AG09309 (cell line): ENCODE measurements around the gene SLC12A8.

Experiments used
- DNase-seq: peaks from one replicate; pipeline ENCODE4 v3.0.0-alpha.2; 2010; ENCODE audit warnings: low read depth
- H3K4me3 ChIP-seq: 2 replicates; pipeline ENCODE4 v1.5.1; 2011; ENCODE audit warnings: mild to moderate bottlenecking, low read depth, low read length, moderate library complexity; ENCODE audit not compliant: control insufficient read depth
- TF ChIP-seq, protein P1 (sequence below): IDR thresholded peaks from 2 replicates; pipeline ENCODE4 v1.5.1; 2011; ENCODE audit warnings: mild to moderate bottlenecking, low read depth, low read length, inconsistent platforms; ENCODE audit not compliant: insufficient read depth, control insufficient read depth; ENCODE audit errors: missing control alignments

Gene SLC12A8

DNA sequence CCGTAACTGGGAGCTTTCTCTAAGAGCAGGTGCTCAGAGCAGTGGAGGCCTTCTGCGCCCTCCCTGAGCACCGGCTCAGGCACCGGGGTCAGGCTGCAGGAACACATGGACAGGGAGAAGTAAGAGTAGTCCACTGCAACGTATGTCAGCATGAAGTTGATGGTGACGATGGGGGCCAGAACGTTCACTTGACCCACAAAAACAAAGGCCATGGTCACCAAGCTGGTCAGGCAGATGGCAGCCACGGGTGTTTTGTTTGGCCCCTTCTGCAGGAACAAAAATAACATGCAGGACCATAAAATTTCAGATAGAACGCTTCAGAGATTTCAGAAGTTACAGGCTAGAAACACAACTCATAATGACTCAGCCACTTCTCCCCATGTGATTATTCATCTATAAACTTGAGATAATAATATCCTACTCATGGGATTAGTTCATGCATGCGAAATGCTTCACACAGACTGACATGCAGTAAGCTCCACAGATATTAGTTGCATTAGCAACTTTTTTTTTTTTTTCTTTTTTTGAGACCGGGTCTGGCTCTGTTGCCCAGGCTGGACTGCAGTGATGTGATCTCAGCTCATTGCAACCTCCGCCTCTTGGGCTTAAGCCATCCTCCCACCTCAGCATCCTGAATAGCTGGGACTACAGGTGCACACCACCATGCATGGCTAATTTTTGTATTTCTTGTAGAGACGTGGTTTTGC lies 104.5 kb downstream of the SLC12A8 start:
- TF ChIP-seq, protein P1, sequence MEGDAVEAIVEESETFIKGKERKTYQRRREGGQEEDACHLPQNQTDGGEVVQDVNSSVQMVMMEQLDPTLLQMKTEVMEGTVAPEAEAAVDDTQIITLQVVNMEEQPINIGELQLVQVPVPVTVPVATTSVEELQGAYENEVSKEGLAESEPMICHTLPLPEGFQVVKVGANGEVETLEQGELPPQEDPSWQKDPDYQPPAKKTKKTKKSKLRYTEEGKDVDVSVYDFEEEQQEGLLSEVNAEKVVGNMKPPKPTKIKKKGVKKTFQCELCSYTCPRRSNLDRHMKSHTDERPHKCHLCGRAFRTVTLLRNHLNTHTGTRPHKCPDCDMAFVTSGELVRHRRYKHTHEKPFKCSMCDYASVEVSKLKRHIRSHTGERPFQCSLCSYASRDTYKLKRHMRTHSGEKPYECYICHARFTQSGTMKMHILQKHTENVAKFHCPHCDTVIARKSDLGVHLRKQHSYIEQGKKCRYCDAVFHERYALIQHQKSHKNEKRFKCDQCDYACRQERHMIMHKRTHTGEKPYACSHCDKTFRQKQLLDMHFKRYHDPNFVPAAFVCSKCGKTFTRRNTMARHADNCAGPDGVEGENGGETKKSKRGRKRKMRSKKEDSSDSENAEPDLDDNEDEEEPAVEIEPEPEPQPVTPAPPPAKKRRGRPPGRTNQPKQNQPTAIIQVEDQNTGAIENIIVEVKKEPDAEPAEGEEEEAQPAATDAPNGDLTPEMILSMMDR, result no peak
- DNase-seq, result peak; percentile 76
- H3K4me3 ChIP-seq, result no peak overlapping the region

DNA sequence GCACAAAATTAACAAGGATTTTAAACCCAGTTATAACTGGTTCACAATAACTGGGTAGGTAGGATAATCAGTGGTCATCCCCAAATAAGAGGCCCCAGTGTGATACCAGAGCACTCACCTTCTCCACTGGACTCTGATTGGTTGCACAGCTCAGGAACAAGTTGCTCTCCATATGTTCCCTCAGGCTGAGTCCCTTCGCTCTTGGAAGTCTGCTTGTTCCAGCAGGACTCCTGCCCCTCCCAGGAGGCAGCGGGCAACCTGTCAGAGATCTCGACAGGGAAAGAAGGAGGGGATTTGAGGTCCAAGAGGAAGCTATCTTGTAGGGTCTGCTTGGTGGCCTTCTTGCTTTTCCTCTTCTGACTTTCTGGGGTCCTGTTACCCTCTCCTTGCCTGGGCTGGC lies 105.2 kb downstream of the SLC12A8 start:
- H3K4me3 ChIP-seq, result no peak overlapping the region
- no peak for DNase-seq
- TF ChIP-seq, protein P1, result no peak

DNA sequence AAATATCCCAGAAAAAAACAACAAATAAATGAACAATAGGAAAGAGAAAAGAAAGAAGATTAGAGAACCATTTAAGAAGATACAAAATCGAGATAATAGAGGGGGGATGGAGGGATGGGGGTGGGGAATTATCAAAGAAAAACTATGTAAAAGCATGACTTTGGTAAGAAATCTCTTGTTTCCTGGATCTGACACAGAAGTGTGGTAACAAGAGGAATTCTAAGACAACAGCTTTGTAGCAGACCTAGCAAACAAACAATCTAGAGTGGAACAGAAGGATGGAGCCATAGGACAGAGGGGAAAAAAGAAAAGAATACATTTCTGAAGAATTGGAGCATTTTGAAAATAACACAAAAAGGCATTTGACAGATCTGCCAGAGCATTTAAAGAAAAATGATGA lies 107.4 kb downstream of the SLC12A8 start:
- TF ChIP-seq, protein P1, result no peak
- no peak for DNase-seq
- no peak overlapping the region for H3K4me3 ChIP-seq

DNA sequence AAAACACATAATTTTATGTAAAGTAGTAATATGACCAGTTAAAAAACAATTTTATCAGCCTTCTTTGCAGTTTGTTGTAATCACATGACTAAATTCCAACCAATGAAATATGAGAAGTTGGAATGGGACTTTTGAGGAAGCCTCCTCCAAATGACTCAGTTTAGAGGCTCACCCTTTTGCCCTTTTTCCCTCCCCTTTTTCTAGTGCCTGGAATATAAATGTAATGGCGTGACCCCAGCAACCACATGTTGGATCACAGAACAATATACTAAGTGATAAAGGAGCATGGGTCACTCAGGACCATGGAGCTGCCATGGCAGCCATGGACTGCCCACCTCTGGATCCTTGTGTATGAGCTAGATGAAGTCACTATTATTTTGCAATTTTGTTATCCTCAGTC lies 107.9 kb downstream of the SLC12A8 start:
- TF ChIP-seq, protein P1, result no peak
- no peak overlapping the region for H3K4me3 ChIP-seq
- DNase-seq, result no peak

DNA sequence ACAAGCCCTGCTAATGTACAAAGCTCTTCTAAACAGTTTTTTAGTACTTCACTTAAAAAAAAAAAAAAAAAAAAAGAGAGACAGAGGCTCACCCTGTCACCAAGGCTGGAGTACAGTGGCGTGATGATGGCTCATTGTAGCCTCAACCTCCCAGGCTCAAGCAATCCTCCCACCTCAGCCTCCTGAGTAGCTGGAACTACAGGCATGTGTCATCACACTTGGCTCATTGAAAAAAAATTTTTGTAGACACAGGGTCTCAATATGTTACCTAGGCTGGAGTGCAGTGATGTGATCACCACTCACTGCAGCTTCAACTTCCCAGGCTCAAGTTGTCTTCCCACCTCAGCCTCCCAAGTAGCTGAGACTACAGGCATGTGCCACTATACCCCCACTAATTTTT lies 109.1 kb downstream of the SLC12A8 start:
- H3K4me3 ChIP-seq, result no peak overlapping the region
- DNase-seq, result no peak
- TF ChIP-seq, protein P1, result no peak

DNA sequence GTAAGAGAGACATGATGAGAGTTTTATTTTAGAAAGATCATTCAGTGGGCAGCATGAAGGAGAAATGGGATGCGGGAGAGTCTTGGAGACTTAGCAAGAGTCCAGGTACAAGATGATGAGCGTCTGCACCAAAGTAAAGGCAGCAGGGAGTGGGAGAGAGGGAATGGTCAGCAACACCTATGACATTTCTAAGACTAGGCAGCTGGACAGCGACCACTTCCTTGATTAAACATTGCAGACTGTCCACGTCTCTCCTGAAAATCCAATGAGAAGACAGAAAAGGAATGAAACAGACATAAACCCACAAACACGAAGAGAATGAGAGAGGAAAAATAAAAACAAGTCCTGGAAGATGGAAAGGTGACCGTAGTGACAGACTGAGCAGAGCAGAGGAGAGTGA lies 110.1 kb downstream of the SLC12A8 start:
- DNase-seq, result no peak
- TF ChIP-seq, protein P1, result no peak
- no peak overlapping the region for H3K4me3 ChIP-seq
